Kidney (tissue), 14 donors: ENCODE results near the gene TRPV2. TPM values are rescaled to one million over a fixed set of nuclear protein-coding genes. Genes with fewer than 3 reads are reported as not detected.

ENCODE experiments used
- DNase-seq, 5 donors: peaks; one replicate each; pipeline ENCODE4 v3.0.0-alpha.2; 2013 to 2020
- FAIRE-seq: peaks from 2 replicates; lab custom pipeline; 2012; peaks lifted over from hg19 to GRCh38; lab: Jason Lieb, UNC
- H3K27ac ChIP-seq, 2 donors: one replicate each; pipeline ENCODE4 v1.7.0; 2013; ENCODE audit warnings: low read depth in 2 of 2, low read length in 2 of 2, inconsistent platforms in 1 of 2
- H3K27me3 ChIP-seq: one replicate; pipeline ENCODE4 v1.7.1; 2013; ENCODE audit warnings: low read length, inconsistent platforms; ENCODE audit not compliant: control insufficient read depth, insufficient read depth
- H3K36me3 ChIP-seq, 3 donors: one replicate each; pipeline versions ENCODE4 v1.7.0 to v1.7.1; 2013; ENCODE audit warnings: low read length in 3 of 3, control low read depth in 1 of 3, inconsistent platforms in 1 of 3; ENCODE audit not compliant: insufficient read depth in 3 of 3, control insufficient read depth in 2 of 3
- H3K4me1 ChIP-seq, 3 donors: one replicate each; pipeline versions ENCODE4 v1.7.0 to v1.7.1; 2013; ENCODE audit warnings: low read length in 3 of 3, inconsistent platforms in 1 of 3, low read depth in 1 of 3; ENCODE audit not compliant: control insufficient read depth in 2 of 3, insufficient read depth in 2 of 3
- H3K4me3 ChIP-seq, 3 donors: one replicate each; pipeline versions ENCODE4 v1.7.0 to v1.8.1; 2013; ENCODE audit warnings: low read length in 3 of 3, control low read depth in 1 of 3, inconsistent platforms in 1 of 3
- H3K9ac ChIP-seq, 3 donors: one replicate each; pipeline versions ENCODE4 v1.7.0 to v1.7.1; 2013; ENCODE audit warnings: low read length in 3 of 3, control low read depth in 1 of 3, inconsistent platforms in 1 of 3
- H3K9me3 ChIP-seq, 3 donors: one replicate each; pipeline versions ENCODE4 v1.7.0 to v1.7.1; 2013; ENCODE audit warnings: low read length in 3 of 3, control low read depth in 1 of 3, inconsistent platforms in 1 of 3; ENCODE audit not compliant: control insufficient read depth in 2 of 3, insufficient read depth in 1 of 3
- intact Hi-C: fragments of 100-400 bp; cut with DNase I; formaldehyde crosslinking; loops from one replicate; pipeline ENCODE4 v1.11.1; 2022
- polyA plus RNA-seq: library from polyadenylated mRNA; stranded (reverse); fragments of 350-450 nt; fragmentation: Illumina TruSeq; extraction: RNeasy Lipid Tissue Mini Kit (QIAGEN cat#74804); gene quantifications from one replicate; pipeline ENCODE4 v1.2.3, GENCODE V29; 2014; ENCODE audit warnings: low read depth, low replicate concordance; ENCODE audit not compliant: insufficient read depth
- total RNA-seq: library from RNA; stranded (reverse); fragmentation: NEBNext Ultra II Directional; extraction: Animal tissue kit (Norgen Biotek cat#: 25700); gene quantifications from one replicate; pipeline ENCODE4 v1.2.1, GENCODE V29; 2021
- TF ChIP-seq, protein P1 (sequence below): IDR thresholded peaks from 3 replicates; pipeline ENCODE4 v1.5.1; 2012; ENCODE audit warnings: mild to moderate bottlenecking, moderate library complexity, borderline replicate concordance; ENCODE audit not compliant: insufficient read depth; ENCODE audit errors: extremely low read depth
- donor health status: control.
- donor health status: control.
- donor health status: control.
- donor health status: control.
- donor health status: control.
- donor health status: DM: yes; HTN: yes; CAD: no.
- donor health status: Normal renal cell carcinoma (clear cell type).

Gene TRPV2
- total and polyA plus RNA-seq, 2 donors from 2014 or later: 8.6 to 18.2 TPM

DNA sequence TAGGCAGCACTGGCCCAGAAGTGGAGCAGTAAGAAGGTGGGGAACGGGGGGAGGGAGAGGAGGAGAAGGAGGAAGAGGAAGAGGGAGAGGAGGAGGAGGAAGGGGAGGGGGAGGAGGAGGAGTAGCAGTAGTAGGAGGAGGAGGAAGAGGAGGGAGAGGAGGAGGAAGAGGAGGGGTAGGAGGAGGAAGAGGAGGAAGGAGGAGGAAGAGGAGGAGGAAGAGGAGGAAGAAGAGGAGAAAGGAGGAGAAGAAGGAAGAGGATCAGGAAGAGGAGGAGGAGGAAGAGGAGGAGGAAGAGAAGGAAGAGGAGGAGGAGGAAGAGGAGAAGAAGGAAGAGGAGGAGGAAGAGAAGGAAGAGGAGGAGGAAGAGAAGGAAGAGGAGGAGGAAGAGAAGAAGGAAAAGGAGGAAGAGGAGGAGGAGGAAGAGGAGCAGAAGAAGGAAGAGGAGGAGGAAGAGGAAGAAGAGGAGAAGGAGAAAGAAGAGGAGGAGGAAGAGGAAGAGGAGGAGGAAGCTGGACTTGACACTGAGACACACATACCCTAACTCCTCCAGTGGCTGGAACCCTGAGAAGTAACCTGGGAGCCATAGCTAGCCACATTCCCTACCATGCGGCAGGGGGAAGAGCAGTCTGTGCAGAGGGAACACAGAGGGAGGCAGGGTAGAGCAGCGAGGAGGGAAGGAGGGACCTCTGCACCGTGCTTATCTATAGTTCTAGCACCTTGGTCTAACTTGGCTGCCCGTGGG lies 40.8 kb downstream of the TRPV2 start:
- Histone ChIP-seq H3K27me3 (no peaks in the 10 kb centered on the region), H3K36me3 (no peaks in the 10 kb centered on the region), H3K9ac (no peak overlapping the region), H3K9me3 (no peaks in the 10 kb centered on the region), H3K4me1 (peaks cover 0 to 5% (median 0%) of the 10 kb centered on the region in 3 donors), H3K4me3 (no peak overlapping the region), H3K27ac (no peak overlapping the region)
- intact Hi-C loops: no loop called here
- TF ChIP-seq, protein P1, sequence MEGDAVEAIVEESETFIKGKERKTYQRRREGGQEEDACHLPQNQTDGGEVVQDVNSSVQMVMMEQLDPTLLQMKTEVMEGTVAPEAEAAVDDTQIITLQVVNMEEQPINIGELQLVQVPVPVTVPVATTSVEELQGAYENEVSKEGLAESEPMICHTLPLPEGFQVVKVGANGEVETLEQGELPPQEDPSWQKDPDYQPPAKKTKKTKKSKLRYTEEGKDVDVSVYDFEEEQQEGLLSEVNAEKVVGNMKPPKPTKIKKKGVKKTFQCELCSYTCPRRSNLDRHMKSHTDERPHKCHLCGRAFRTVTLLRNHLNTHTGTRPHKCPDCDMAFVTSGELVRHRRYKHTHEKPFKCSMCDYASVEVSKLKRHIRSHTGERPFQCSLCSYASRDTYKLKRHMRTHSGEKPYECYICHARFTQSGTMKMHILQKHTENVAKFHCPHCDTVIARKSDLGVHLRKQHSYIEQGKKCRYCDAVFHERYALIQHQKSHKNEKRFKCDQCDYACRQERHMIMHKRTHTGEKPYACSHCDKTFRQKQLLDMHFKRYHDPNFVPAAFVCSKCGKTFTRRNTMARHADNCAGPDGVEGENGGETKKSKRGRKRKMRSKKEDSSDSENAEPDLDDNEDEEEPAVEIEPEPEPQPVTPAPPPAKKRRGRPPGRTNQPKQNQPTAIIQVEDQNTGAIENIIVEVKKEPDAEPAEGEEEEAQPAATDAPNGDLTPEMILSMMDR: no peak
- no peak for FAIRE-seq
- no peak for DNase-seq

DNA sequence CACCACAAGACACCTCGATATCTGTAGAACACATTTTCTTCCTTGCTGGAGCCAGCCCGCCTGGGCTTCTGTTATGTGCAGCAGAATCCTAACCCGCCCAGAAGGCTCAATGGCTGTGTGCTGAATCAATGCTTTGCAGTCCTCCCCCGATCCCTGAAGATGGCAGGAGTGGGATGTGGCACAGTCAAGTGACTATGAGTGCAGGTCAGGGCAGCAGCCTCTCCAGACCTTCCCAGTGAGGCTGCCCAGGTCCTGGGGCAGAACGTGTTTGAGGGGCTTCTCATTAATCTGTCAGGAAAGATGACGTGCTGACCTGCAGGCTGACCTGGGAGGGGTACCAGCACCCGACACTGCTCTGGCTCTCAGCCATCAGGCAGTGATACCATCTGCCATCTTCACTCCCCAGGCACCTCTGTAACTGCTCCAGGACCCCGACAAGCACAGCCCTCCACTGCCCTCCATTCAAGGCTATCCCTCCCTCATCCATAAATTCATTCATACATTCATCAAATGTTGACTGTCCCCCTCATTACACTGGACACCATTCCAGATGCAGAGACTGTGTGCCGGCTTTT lies 41.5 kb downstream of the TRPV2 start:
- FAIRE-seq: no peak
- intact Hi-C loops: no loop called here

DNA sequence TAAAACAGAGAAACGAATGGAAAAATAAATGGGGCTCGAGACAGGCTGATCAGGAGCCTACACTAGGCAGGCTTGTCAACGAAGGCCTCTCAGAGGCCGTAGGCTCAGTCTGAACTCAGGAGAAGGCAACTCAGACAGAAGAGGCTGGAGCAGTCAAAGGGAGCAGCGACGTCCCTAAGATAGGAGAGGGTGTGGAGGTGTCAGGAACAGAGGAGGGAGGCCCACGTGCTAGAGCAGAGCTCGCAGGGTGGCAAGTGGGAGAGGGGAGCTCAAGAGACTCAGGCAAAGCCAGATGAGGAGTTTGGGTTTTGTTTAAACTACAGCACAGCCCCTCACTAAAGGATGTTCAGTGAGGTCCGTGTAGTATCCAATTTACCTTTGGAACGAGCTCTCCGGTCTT lies 43.9 kb downstream of the TRPV2 start:
- no peak for FAIRE-seq
- DNase-seq: no peak
- no peaks in the 10 kb centered on the region for H3K27me3 ChIP-seq
- no peak overlapping the region for H3K27ac ChIP-seq
- TF ChIP-seq, protein P1: no peak
- no peaks in the 10 kb centered on the region for H3K36me3 ChIP-seq
- no peaks in the 10 kb centered on the region for H3K9me3 ChIP-seq
- H3K9ac ChIP-seq: no peak overlapping the region
- H3K4me1 ChIP-seq: peaks cover 0 to 10% (median 0%) of the 10 kb centered on the region in 3 donors
- intact Hi-C loops: no loop called here
- no peak overlapping the region for H3K4me3 ChIP-seq

More for the DNA sequence above, 41.5 kb downstream of the TRPV2 start:
- no peak overlapping the region for H3K4me3 ChIP-seq
- DNase-seq: no peak
- TF ChIP-seq, protein P1: no peak
- H3K27me3 ChIP-seq: no peaks in the 10 kb centered on the region
- peaks cover 0 to 5% (median 0%) of the 10 kb centered on the region in 3 donors for H3K4me1 ChIP-seq
- no peaks in the 10 kb centered on the region for H3K9me3 ChIP-seq
- no peak overlapping the region for H3K9ac ChIP-seq
- H3K36me3 ChIP-seq: no peaks in the 10 kb centered on the region
- no peak overlapping the region for H3K27ac ChIP-seq
